Skeletal muscle cell (primary cell): Measurements from ENCODE around the gene WNT7A.
A peak's percentile ranks its signal among the peaks of the same experiment; 100 is the strongest.
"Not testable (repeated sequence)": the region's sequence is repeated elsewhere in the genome, so short reads cannot be mapped to it uniquely, and the experiment has no call there.

Experiments used
- DNase-seq: peaks from one replicate; pipeline ENCODE4 v3.0.0-alpha.2; 2010; ENCODE audit warnings: low read depth
- H3K4me3 ChIP-seq: 2 replicates; pipeline ENCODE4 v1.5.1; 2011; ENCODE audit warnings: low read depth, mild to moderate bottlenecking, control low read depth, low read length, moderate library complexity

WNT7A gene

GRCh38 chr3:13879946-13880810, at the start of gene WNT7A:
Gene WNT7A, minus strand, starts transcription at chr3:13880071. Its CDS starts 255 bp downstream, at chr3:13879816.
- no peak for DNase-seq
- no peak within 1 kb of the TSS for H3K4me3 ChIP-seq

- not testable (repeated sequence) for H3K4me3 ChIP-seq, DNase-seq
These were observed 48.9 kb upstream of the WNT7A start for GRCh38 chr3:13928741-13929140.

GRCh38 chr3:13927295-13927694, 47.4 kb upstream of the WNT7A start:
- no peak overlapping the region for H3K4me3 ChIP-seq
- no peak for DNase-seq

- H3K4me3 ChIP-seq, result no peak overlapping the region
- no peak for DNase-seq
These were observed 36.5 kb upstream of the WNT7A start for GRCh38 chr3:13916375-13916774.

- DNase-seq, result no peak
- no peak overlapping the region for H3K4me3 ChIP-seq
These were observed 22.9 kb upstream of the WNT7A start for GRCh38 chr3:13902648-13903238.

GRCh38 chr3:13901935-13902584, 22.2 kb upstream of the WNT7A start:
- no peak overlapping the region for H3K4me3 ChIP-seq
- no peak for DNase-seq

GRCh38 chr3:13898346-13898745, 18.5 kb upstream of the WNT7A start:
- no peak for DNase-seq
- H3K4me3 ChIP-seq, result no peak overlapping the region

GRCh38 chr3:13896473-13897154, 16.7 kb upstream of the WNT7A start:
- peak; percentile 9 for DNase-seq
- no peak overlapping the region for H3K4me3 ChIP-seq

GRCh38 chr3:13895155-13896105, 15.6 kb upstream of the WNT7A start:
- peak overlapping the region; percentile 57 for H3K4me3 ChIP-seq
- DNase-seq, result peak; percentile 53

GRCh38 chr3:13894807-13895154, 14.9 kb upstream of the WNT7A start:
- H3K4me3 ChIP-seq, result peak overlapping the region; percentile 57
- no peak for DNase-seq

- H3K4me3 ChIP-seq, result no peak overlapping the region
- DNase-seq, result no peak
These were observed 14.4 kb upstream of the WNT7A start for GRCh38 chr3:13894096-13894806.

- no peak for DNase-seq
These were observed 12.4 kb upstream of the WNT7A start for GRCh38 chr3:13892304-13892703.

GRCh38 chr3:13891492-13892073, 11.7 kb upstream of the WNT7A start:
- no peak overlapping the region for H3K4me3 ChIP-seq
- no peak for DNase-seq

More at GRCh38 chr3:13892304-13892703, 12.4 kb upstream of the WNT7A start:
- H3K4me3 ChIP-seq, result no peak overlapping the region

- no peak overlapping the region for H3K4me3 ChIP-seq
These were observed 11.1 kb upstream of the WNT7A start for GRCh38 chr3:13891017-13891392.

GRCh38 chr3:13890377-13891016, 10.6 kb upstream of the WNT7A start:
- no peak for DNase-seq
- no peak overlapping the region for H3K4me3 ChIP-seq

More at GRCh38 chr3:13891017-13891392, 11.1 kb upstream of the WNT7A start:
- DNase-seq, result no peak

- DNase-seq, result no peak
- no peak overlapping the region for H3K4me3 ChIP-seq
These were observed 8.7 kb upstream of the WNT7A start for GRCh38 chr3:13888576-13888975.

- DNase-seq, result no peak
- no peak overlapping the region for H3K4me3 ChIP-seq
These were observed 7.8 kb upstream of the WNT7A start for GRCh38 chr3:13887495-13888300.
